ENCODE results near the gene HOXB2. TPM values are rescaled to one million over a fixed set of nuclear protein-coding genes. Genes with fewer than 3 reads are reported as not detected.

Gene HOXB2
- total RNA-seq, 1 experiment from 2014 or later = 3.7 TPM

- POLR2A ChIA-PET = interaction anchor here (1.5 kb wide), 1 partner anchor 26 kb away, joined by 3 read pairs; no protein-coding TSS in a partner anchor
- Mint-ChIP-seq H3K27me3 (ENCODE audit: low read depth) (peaks cover 63% of the 10 kb centered on the region), H3K9me3 (no peaks in the 10 kb centered on the region), H3K4me1 (peaks cover 33% of the 10 kb centered on the region), H3K36me3 (no peaks in the 10 kb centered on the region), H3K4me3 (no peak overlapping the region), H3K27ac (no peak overlapping the region)
- DNase-seq (ENCODE audit: low spot score) (no peak), ATAC-seq (no peak)
- CTCF ChIA-PET = interaction anchor here (0.9 to 1.9 kb wide), 3 partner anchors 11 to 47 kb away, joined by 3 to 5 read pairs (median 3); no protein-coding TSS in a partner anchor
- TF ChIP-seq, protein P1, sequence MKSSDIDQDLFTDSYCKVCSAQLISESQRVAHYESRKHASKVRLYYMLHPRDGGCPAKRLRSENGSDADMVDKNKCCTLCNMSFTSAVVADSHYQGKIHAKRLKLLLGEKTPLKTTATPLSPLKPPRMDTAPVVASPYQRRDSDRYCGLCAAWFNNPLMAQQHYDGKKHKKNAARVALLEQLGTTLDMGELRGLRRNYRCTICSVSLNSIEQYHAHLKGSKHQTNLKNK (CRISPR knock-in tag; IDR thresholded peaks at IDR 0.05) = no peak
- no peak for TF ChIP-seq KAT7 (CRISPR knock-in tag; IDR thresholded peaks at IDR 0.05; ENCODE audit: borderline replicate concordance)
- no peak for TF ChIP-seq NR2C2 (CRISPR knock-in tag; IDR thresholded peaks at IDR 0.05)
- no peak for TF ChIP-seq ESRRA (CRISPR knock-in tag; IDR thresholded peaks at IDR 0.05; ENCODE audit: borderline replicate concordance)
- no peak for TF ChIP-seq SMAD3 (CRISPR knock-in tag; IDR thresholded peaks at IDR 0.05; ENCODE audit: borderline replicate concordance)
- TF ChIP-seq ZNF532 (CRISPR knock-in tag; IDR thresholded peaks at IDR 0.05; ENCODE audit: borderline replicate concordance) = no peak
- TF ChIP-seq JAZF1 (CRISPR knock-in tag; IDR thresholded peaks at IDR 0.05) = no peak
- TF ChIP-seq TP53 (CRISPR knock-in tag; IDR thresholded peaks at IDR 0.05) = no peak
- TF ChIP-seq ZNF396 (CRISPR knock-in tag; IDR thresholded peaks at IDR 0.05; ENCODE audit: borderline replicate concordance) = no peak
- TF ChIP-seq ARID4B (CRISPR knock-in tag; IDR thresholded peaks at IDR 0.05; ENCODE audit: borderline replicate concordance) = no peak
- no peak for TF ChIP-seq E2F1 (CRISPR knock-in tag; IDR thresholded peaks at IDR 0.05)
- TF ChIP-seq TEAD1 (CRISPR knock-in tag; IDR thresholded peaks at IDR 0.05) = no peak
Measured at GRCh38 chr17:48503747-48504146, 41.2 kb downstream of the HOXB2 start.

DNA sequence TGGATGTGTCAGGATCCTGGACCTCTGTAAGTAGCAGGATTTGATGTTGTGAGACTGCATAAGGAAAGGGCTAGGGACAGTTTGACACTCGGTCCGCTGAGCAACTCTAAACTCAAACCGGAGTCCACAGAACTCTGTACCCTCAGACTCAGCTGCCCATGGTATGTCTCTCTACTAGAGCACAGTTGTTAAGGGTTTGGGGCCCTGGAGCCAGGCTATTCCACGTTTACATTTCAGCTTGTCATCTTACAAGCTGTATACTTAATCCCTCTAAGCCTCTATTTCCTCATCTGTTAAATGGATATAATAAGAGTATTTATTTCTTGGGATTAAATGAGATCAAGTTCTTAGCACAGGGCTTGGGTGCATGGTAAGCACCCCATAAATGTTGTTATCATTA, 42.0 kb downstream of the HOXB2 start:
- no peak for ATAC-seq
- Mint-ChIP-seq H3K4me1 (peaks cover 41% of the 10 kb centered on the region), H3K4me3 (no peak overlapping the region), H3K27ac (no peak overlapping the region), H3K27me3 (ENCODE audit: low read depth) (peaks cover 72% of the 10 kb centered on the region), H3K36me3 (no peaks in the 10 kb centered on the region), H3K9me3 (no peaks in the 10 kb centered on the region)
- POLR2A ChIA-PET = no interaction called here
- TF ChIP-seq NFE2L1 (CRISPR knock-in tag; IDR thresholded peaks at IDR 0.05) (no peak), EMX1 (CRISPR knock-in tag; IDR thresholded peaks at IDR 0.05) (no peak), FOXJ3 (CRISPR knock-in tag; IDR thresholded peaks at IDR 0.05; ENCODE audit: borderline replicate concordance) (no peak), TCF7 (CRISPR knock-in tag; IDR thresholded peaks at IDR 0.05; ENCODE audit: low read depth) (no peak), CREB1 (CRISPR knock-in tag; IDR thresholded peaks at IDR 0.05) (no peak)
- TF ChIP-seq, protein P2, sequence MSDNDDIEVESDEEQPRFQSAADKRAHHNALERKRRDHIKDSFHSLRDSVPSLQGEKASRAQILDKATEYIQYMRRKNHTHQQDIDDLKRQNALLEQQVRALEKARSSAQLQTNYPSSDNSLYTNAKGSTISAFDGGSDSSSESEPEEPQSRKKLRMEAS (CRISPR knock-in tag; IDR thresholded peaks at IDR 0.05) = no peak
- CTCF ChIA-PET = interaction anchor here (0.9 to 1.0 kb wide), 2 partner anchors 11 to 46 kb away, joined by 3 read pairs; no protein-coding TSS in a partner anchor
- no peak for DNase-seq (ENCODE audit: low spot score)

Data from WTC11 (cell line).